Measurements from ENCODE around the gene PDE4D. TPM values are rescaled to one million over a fixed set of nuclear protein-coding genes. Genes with fewer than 3 reads are reported as not detected.
"Not testable (repeated sequence)": the region's sequence is repeated elsewhere in the genome, so short reads cannot be mapped to it uniquely, and the experiment has no call there.

The PDE4D gene
- total RNA-seq, 1 donor from 2014 or later = 7.3 TPM

DNA sequence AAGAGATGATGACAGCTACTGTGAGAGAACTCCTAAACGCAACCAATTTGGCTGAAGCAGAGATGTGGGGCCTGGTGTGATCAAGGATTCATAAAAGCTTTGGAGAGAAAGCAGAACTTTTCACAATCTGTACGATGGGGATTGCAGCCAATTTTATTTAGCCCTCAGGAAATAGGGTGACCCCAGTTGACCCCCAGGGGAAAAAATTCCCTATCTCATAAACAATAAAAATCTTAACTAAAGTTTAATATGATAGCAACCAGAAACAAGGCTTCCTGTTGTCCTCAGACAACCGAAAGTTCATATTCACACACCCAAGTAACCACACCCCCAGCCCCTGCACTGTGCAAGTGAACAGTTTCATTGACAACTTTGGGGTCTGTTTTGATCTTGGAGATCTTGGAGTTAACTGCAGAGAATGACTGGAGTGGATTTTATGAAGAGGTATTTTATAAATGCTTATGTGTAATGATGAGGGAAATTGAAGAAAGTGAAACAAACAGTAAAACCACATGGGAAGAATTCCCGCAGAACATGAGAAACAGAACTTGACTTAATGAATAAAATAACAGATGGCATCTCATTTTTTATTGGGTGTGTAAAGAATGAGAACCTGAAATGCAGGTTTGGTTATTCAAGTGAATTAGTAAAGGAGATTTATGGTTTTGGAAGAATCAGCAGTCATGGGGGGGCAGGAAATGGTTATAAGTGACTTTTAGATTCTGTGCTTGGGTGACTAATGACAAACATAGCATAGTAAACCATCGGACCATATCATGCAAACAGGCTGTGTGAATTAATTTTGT is 94.5 kb downstream of the PDE4D start:
- peak; percentile 96 for ATAC-seq

DNA sequence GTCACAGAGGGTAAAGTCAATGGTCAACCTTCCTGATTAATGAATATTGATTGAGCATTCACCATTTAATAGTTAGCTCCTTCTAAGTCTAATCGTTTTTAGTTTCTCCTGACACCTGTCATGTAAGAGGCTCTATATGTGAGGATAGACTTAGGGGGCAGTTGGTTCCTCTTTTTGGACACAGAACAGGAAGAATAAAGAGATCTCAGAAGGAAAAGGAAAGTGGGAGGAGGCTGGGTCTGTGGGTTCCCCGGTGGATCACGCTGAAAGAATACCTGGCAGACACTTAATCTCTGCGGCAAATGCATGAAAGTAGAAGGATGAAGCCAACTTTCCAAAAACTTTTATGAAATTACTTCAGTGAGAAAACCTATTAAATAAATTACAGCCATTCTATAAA is 98.4 kb downstream of the PDE4D start:
- no peak for ATAC-seq

DNA sequence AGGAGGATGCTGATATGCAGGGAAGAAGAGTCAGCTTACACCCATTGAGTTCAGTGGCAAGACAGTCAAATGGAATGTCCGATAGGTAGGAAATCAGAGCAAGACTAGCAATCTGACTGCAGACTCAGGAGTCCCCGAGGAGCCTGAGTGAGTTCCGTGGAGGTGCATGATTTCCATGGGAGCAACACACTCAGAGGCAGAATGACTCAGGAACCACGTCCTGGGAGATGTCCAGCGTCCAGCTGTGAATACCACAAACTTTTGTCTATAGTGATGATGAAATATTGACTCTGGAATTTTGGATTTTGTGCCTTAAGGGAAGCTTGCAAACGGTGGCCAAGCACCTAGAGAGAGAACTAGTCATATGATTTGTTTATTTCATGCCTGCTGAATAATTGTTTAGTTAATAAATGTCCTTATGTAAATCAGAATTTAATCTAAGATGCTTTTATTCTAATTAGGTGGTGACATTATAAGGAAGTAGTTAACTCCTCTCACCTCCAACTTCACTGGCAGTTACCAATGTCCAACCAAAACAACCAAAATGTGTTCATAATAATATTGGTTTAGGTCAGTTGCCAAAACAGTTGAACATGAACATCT is 100.4 kb downstream of the PDE4D start:
- ATAC-seq = no peak

DNA sequence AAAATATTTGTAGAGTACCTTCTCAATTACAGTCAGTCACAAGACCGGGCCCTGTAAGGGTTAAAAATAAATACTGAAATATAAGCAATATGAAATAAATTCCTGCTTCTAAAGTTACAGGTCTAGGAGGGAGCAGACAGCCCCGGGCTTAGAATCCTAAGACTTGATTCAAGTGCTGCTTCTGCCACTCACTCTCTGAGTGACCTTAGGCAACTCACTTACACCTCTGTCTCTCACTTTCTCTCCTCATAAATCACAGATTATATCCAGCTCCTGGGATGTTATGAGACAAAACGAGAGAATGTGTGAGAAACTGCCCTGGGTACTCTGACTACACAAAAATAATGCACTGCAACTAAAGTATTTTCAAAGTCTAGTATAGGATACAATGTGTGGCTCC is 101.9 kb downstream of the PDE4D start:
- no peak for ATAC-seq

DNA sequence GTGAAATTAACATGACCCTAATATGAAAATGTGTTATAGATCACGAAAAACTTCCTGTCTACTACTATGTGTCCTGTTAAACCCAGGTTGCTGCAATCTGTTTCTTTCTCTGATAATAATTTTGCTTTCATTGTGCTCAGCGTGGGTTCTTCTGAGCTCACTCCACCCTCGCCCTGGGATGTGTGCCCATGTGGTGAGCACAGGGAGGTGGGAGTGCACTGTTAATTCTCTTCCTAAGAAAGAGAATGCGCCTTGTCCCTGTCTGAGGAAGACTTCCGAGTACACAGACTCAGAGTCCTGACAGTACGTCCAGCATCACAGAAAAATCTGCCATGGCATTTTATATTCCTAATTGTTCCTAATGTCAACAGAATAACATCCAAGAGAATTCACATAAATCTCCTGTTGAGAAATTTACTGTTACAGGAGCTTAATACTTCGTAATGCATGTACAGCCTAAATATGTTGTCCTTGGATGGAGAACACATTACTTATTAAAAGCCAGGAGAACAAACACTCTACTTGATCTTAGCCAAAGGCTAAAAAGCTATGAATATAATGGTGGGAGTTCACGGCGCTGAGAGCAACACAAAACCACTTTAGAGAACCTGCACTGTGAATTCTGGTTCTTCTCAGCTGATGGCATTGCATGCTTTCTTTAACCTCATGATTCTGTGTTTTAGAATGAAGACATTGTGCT is 102.6 kb downstream of the PDE4D start:
- no peak for ATAC-seq

DNA sequence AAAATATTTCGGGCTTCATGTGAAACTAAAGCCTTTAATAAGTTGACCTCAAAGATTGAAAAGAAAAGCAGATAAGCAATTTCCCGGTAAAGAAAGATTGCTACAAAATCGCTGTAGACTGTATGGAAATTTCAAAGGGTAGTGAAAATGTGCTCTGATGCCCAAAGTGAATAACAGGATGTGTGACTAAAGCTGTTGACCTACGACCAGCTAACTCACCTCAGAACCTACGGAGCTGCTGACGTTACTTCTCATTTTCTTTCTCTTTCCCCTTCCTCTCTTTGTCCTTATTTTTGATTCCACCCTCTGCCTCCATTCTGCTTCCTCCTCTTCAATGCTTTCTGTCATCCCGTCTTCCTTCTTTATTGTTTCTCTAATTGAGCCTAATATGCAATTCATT is 103.2 kb downstream of the PDE4D start:
- no peak for ATAC-seq

DNA sequence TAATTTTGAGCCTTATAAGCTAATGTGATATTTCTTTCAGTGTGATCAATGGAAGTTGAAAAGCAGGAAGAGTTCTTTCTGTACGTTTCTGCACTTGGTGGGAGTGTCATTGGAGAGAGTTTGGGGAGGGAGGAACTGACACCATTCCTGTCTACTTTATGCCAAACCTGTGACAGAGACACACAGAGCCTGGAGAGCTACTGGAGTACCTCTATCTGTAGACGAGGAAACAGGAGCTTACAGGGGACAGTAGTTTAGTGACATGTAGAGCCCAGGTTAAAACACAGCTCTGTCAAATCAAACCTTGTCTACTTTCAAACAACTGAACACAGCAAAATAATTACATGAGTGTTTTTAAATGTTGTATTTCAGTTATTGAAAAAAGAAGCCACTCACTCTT is 103.6 kb downstream of the PDE4D start:
- no peak for ATAC-seq

DNA sequence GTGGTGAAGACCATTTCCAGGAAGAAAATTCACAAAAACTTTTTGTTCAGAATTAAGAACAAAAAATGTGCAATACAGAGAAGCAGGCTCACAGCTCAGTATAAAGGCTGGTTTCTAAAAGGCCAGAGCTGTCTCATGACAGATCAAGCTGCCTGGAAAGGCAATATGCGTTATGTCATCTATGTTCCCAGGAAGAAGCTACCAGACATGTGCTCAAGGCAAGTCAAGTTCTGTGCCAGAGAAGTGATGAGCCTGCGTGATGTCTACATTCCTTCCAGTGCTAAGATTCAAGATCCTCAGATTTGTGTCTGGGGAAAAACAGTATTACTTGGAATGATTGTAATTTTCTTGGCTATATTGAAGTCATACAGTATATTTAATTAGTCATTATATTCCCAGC is 104.3 kb downstream of the PDE4D start:
- no peak for ATAC-seq

DNA sequence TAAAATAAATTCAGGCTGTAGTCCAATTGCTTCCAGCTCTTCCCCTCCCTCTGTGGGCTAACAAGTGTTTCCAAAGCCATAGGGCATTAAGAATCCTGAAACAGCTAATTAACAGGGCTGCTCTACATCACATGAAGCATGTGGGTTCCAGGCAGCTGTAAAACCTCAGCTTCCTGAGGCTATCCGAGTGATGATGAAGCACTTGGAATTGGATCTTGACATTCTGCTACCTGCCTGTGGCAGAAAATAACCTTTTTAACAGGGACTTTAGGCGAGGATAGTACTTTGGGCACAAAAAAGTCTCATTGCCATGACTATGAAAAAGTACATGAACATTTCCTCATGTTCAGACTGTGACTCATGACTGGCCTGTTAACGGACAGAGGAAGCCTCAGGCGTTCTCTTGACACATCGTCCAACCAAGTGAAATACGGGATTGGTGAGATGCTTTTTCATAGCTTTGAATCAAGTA is 107.2 kb downstream of the PDE4D start:
- peak; percentile 85 for ATAC-seq

DNA sequence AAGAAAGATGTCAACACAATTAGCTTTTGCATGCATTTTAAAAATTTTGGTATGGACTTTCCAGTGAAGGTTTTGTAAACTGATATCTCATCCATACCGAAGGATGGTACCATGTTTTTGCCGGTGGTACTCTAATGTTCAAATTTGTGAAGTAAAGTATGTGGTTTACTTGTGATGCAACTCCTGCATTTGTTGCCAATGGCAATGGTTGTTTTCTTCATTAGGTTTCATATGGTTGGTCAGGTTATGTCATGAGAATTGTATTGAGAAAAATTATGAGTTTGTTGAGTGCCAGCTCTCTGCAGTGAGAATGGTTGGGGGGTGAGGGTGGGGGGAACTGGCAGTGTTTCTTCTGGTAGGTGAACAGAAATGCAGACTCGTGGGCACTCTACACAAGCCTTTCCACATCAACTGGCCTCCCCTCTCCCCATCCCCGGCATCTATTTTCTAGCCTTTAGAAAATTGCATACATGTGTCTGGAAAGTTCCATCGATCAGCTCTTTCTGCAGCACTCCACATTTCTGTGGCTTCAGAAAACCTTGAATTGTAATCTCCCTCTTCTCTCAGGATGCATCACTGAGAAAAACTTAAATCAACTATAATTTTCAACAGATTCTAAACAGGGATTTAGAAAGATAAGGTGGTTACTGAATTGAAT is 107.7 kb downstream of the PDE4D start:
- no peak for ATAC-seq

DNA sequence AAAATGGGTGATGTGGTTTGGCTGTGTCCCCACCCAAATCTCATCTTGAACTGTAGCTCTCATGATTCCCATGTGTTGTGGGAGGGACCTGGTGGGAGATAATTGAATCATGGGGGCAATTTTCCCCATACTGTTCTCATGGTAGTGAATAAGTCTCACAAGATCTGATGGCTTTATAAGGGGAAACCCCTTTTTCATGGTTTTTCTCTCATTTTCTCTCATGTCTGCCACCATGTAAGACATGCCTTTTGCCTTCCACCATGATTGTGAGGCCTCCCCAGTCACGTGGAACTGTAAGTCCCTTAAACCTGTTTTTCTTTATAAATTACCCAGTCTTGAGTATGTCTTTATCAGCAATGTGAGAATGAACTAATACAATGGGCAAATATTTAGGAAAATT is 108.8 kb downstream of the PDE4D start:
- ATAC-seq = not testable (repeated sequence)

DNA sequence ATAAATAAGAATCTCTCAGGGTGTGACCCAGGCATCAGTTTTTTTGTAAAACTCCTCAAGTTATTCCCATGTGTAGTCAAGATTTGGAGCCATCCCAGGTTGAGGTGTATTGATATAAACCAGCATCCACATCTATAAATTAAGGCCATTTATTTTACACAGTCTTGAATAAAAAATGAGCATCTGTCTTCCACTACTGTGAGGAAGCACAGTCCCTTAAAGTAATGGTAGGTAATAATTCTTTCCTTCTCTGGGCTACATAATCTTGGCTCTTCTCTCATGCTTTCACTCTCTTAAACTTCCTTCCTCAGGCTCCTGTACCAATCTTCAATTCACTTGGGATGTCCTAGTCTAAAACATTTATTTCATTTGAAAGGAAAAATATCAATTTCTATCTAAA is 110.3 kb downstream of the PDE4D start:
- no peak for ATAC-seq

DNA sequence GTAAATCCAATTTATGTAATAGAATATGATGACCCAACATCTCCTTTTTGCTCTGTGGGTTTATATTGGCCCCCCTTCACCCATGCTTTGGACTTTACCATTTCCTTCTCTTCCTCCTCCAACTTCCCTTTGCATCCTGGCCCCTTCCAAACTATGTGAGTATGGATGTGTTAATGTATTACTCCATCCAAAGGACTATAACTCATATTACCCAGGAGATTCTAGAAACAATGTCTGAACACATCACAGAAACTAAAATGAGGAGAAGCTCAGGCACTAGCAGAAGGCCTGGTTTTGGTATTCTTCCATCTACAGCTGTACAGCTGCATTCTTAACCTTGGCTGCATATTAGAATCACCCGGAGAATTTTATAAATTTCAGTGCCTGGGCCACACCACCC is 110.7 kb downstream of the PDE4D start:
- ATAC-seq = no peak

DNA sequence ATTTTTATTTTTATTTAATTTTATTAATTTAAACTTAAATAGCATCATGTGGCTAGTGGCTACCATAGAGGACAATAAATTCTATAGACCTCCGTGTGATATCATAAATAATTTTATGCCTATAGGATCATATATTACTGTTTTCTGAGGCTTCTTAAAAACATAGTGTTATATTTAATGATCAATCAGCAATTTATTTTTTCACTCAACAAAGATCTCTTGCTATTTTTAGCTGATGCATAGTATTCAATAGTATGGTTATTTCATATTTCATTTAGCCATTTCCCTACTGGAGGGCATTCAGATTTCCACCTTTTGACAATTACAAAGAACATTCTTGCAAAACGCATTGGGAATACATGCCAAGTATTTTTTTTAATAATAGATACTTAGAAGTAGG is 114.1 kb downstream of the PDE4D start:
- ATAC-seq = no peak

DNA sequence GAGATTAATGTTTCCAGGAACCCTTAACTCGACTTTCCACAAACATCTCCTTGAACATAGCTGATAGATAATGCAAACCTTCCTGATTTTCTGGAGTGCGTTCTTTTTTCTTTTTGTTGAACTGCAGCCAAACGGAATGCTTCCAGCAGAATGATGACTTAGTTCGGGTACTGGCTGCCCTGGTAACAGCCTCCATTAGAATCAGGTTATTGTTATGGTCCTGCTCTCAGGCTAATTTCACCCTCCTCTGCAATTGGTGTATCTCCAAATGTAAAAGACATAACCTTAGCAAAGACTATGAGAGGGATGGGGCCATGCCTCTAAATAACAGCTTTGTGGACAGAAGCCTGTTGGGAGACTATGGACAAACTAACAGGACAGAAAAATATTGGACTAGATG is 116.5 kb downstream of the PDE4D start:
- ATAC-seq = no peak

DNA sequence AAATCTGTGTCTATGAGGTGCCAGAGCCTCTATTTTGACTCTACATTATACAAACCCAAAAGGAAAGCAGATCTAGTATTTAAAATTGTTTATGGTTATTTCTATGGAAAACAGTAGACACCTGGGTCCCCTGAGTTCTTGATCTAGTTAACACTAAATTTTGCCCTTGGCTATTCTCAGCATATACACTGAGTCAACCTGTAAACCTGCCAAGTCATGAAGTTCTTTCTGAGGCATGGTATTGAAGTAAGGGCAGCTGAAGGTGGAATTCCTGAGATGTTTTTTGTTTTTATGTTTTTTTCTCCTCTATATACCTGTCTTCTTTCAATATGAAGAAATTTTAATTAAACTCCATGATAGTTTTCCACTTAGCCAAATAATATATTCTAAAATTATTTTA is 120.2 kb downstream of the PDE4D start:
- no peak for ATAC-seq

DNA sequence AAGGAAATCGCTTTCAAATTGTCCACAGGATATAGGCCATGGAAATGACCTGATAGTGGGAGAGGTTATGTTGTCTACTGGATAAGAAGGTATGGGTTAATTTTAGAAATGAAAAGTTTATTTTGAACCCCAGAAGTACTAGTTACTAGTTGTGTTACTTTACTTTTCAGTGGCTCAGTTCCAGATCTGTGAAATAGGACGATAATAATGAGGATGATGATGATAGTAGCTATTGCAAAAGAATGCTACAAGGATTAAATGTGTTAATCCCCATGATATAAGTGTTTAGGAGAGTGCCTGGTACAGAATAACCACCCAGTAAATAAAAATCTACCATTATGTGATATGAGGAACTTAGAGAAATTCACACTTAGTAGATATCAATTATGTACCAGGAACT is 120.8 kb downstream of the PDE4D start:
- ATAC-seq = no peak

DNA sequence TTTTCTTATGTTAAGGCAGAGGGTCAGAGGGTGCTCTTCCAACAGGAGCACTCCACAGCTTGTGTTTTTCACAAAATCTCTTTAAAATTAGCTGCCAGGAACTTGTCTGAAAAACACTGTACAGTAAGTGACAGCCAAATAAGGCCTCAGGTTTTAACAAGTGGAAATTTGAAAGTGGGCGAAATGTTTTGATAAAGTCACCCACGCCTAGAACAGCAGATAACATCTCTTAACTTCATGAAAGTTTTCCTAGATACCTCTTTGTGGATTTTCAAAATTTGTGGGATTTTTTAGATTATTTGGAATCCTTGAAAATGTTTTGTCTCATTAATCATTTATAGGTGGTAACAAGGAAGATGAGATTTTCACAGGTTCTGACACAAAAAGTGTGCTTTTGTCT is 121.3 kb downstream of the PDE4D start:
- ATAC-seq = no peak

DNA sequence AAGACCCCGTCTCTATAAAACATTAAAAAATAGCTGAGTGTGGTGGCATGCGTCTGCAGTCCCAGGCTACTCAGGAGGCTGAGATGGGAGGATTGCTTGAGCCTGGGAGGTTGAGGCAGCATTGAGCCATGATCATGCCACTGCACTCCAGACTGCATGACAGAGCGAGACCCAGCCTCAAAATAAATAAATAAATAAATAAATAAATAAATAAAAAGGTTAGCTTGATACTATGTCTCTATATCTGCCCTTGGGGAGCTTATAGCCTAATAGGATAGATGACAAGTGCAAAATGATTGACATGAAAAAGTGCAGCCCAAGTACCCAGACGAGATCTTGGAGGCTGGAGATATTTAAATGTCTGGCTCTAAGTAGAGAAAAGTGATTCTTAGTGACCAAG is 122.6 kb downstream of the PDE4D start:
- ATAC-seq = no peak

DNA sequence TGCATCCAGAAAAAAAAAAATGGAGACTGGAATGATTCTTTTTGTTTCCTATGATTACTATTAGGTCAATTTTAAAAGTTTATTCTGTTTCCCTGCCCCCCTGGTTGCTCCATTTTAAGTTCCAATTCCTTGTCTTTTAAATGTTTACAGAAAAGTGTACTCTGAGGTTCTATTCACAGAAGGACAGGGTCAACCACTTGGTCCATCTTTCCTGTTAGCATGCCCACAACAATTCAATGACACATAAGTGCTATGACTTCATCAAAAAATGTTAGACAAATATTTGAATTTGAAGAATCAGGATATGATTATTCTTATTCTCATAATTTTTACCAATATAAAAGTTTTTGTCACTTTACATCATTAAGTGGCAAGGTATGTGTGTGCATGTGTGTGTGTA is 123.7 kb downstream of the PDE4D start:
- ATAC-seq = no peak

DNA sequence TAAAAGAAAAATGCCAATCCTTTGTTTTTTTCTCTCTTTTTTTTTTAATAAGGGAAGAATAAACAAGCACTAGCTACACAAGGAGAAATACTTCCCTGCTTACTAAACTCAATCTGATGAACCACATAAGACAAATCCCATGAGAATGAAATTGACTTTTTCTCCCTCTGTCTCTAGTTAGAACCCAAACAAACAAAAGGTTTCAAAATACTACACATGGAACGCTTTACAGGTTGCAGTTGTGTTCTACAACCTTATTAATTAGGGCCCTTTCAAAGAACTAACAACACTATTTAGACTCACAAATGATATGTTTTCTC is 124.5 kb downstream of the PDE4D start:
- ATAC-seq = no peak

DNA sequence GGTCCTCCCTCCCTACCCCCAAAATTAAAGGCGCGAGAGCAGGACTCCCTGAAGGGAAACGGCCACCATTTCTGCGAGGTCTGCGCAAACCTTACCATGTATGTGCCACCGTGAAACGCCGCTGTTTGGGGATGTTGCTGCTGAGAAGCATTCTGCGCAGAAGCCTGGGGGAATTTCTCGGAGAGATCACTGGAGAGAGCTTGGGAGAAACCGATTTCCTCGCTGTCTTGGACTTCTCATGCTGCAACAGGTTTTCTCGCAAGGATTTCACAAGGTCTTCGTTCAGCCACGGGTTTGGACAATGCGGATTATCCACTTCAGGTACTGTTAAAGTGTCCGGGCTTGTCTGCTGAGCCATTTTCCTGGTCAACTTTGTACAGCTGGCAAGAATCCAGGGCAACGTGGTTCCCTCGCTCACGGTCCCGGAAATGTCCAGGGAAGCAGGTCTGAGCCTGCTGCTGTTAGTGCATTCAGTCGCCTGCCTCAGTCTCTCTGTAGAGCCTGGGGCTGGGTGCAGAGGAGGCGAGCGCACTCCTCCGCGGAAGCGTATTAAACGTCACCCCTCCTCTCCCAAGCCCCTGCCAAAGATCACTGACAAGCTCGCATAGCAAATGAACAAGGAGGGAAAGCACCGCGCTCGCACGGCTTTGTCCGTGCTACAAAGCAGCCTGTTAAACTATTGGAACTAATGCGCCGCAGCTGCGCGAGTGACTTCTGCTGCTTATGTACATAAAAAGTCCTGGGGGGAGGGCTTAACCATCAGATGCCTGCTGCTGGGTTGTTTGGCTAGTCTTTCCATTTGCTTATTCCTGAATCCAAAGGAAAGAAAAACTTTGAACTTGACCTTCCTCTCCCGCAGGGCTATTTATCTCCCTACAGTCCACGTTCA is 125.1 kb downstream of the PDE4D start:
- peak; percentile 88 for ATAC-seq
